ENCODE measurements around the gene EEF2K.
"Not testable (repeated sequence)": the region's sequence is repeated elsewhere in the genome, so short reads cannot be mapped to it uniquely, and the experiment has no call there.

Gene EEF2K

DNA sequence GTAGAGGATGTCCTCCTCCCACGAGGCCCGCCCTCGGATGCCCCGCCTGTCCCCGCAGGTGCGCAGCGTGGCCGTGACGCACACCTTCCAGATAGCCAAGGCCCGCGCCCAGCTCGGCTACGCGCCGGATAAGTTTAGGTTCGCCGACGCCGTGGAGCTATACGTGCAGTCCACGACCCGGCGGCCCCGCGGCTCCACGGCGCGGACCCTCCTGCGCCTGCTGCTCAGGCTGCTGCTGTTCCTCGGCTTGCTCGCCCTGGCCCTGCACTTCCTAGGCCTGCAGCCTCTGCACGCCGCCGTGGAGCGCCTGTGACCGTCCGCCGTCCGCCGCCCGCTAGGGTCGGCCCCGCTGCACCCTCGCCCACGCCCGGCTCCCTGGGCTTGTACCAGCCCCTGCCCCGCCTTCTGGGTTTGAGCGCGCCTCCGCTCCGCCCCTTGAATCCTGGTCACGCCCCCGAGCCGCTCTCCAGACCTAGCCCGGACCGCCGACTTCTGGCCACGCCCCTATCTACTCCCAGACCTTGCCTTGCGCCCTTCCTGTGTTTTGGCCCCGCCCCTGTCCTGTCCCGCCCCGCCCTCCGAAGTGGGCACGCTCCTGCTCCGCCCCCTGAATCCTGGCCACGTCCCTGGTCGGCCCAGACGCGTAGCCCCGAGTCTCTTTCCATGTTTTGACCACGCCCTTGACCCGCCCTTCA lies 15.8 kb upstream of the EEF2K start:
- DNase-seq (ENCODE audit: low spot score) = no peak

GRCh38 chr16:22190776-22191531 lies 15.1 kb upstream of the EEF2K start:
- peak; percentile 100 for DNase-seq (ENCODE audit: low spot score)

DNA sequence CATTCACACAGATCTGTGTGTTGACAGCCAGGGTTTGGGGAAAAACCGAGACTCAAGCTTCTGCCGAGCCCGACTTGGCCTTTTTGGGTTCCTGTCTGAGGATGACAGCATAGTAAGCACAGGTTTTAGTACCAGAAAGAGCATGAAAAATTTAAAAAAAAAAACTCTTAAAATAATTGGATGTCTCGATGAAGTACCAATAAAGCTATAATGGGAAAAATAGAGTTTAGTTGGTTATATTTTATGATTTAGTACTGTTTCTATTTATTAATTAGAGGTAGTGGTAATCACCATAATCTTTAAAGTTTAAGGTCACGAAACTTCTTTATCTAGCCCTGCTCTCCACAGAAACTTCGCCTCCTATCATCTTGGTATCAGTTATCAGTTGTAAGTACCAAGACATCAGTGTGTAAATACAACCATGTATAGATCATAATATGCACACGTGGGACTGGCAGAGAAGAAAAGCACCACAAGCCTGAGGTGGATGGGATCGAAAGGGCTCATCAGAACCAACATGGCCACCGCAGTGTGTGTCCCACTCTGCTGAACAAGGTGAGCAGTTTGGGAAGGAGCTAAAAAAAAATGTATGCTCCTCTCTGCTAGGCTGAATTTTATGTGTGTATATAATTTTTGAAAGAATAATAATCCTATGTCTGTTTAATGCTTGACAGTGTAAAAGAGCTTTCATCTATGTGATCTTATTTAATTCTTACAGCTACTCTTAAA lies 14.4 kb upstream of the EEF2K start:
- no peak for DNase-seq (ENCODE audit: low spot score)

DNA sequence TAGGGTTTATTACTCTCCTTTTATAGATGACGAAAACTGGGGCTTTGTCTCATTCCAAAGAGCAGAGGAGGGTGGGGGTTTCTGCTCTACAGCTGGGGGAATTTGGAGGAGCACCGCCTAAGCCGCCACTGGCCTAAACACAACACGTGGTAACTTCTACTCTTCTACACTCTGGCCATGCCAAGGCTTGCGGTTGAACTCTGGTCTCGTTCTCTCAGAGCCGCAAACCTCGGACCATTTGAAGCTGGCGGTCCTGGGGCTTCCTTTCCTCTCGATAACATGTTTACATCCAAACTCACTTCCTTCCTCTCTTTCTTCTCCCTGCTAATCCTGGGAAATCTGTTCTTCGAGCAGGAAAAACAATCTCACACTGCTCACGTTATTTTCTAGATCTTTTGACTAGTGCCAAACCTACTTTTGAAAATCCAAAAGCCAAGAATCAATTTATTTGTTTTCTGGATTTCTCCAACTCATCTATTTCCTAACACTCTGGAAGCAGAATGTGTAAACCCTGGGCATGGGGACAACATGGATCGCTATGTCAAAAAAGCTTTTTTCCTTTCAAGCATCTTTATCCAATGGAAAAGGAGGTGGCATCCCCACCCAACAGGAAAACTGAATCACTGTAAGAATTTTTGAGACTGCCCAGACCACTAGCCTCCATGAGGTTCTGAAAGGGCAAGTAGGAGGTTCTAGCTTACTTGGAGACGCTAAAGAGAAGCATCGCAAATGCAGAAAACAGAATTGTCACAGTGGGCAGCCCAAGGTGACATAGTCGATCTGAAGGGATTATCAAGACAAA lies 13.6 kb upstream of the EEF2K start:
- peak; percentile 84 for DNase-seq (ENCODE audit: low spot score)

- DNase-seq (ENCODE audit: low spot score) = no peak
These were observed 13.0 kb upstream of the EEF2K start for GRCh38 chr16:22193063-22193411.

DNA sequence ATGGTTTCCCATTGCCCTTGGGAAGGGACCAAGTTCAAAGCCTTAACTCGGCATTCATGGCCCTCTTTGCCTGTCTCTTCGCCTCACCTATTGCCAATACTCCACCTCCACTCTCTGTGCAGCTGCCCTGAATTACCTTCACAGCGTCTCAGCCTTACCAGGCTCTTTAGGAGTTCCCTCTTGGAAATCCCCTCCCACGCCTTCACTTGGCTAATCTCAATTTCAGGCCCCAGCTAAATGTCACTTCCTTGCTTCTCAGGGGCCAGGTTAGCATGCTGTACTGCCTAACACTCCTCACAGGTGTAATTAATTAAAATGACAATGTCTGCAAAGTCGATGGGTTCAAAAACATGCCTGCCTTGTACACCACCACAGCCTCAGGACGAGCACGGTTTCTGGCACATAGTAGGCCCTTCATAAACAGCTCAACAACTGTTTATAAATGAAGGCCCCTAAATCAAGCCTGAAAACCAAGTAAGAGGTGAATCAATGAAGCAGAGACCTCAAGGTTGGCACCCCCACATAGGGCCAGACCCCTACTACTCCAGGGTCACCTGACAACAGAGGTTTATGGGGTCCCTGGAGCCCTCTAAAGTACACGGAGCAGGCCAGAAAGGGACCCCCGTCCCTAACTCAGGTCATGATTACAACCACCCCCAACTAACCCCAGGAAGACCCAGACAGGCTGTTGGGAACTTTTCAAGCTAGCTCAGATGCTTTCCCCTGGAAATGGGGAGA lies 11.2 kb upstream of the EEF2K start:
- no peak for DNase-seq (ENCODE audit: low spot score)

- DNase-seq (ENCODE audit: low spot score) = no peak
These were observed 10.7 kb upstream of the EEF2K start for GRCh38 chr16:22195445-22195694.

DNA sequence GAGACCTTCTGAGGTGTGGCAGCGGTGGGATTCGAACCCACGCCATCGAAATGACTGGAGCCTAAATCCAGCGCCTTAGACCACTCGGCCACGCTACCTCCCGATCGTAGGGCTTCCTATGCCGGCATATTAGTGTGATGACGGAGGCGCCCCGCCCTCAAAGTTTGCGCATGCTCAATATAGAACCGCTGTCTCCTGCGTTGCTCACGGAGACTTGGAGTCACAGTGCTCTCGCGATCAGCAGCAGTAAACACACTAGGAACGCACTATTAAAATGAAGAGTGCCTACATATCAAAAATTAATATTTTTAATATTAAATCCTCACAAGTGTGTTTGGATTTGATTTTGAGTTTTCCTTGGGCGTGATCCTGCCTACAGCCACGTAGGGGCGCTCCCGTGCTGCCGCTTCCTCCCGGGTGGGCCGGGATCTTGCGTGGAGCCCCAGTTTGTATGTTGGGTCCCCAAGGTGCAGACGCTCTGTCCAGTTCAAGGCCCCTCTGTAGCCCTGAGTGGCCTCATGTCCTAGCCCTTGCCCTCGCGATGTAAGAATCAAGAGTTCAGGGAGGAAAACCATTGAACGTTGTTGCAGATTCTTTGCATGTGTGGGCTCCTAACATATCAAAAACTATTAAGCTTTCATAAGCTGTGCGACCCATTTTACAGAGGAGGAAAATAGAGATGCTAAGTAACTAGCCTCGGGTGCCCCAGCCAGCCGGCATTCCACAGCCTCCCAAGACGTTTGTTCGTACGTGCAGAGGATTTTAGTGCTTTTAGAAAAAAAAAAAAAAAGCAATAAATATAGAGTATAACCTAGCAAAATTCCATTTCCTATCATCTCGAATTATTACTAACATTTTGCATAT lies 10.2 kb upstream of the EEF2K start:
- DNase-seq (ENCODE audit: low spot score) = peak; percentile 97

DNA sequence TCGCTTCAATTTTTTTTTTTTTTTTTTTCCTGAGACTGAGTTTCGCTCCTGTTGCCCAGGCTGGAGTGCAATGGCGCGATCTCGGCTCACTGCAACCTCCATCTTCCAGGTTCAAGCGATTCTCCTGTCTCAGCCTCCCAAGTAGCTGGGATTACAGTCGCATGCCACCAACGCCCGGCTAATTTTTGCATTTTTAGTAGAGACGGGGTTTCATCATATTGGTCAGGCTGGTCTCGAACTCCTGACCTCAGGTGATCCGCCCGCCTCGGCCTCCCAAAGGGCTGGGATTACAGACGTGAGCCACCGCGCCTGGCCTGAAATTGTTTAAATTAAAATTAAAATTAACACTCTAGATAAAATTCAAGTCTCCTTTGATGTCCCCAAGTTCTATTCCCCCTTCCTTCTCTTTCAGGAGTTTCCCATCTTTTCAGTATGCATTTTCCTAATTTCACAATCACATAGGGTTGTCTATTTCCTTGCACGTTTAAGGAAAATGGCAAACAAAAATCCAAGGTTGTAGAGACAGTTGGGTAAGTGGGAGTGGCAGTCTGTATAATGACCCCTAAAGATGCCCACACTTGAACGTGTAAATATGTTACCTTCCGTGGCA lies 9.4 kb upstream of the EEF2K start:
- not testable (repeated sequence) for DNase-seq (ENCODE audit: low spot score)

DNA sequence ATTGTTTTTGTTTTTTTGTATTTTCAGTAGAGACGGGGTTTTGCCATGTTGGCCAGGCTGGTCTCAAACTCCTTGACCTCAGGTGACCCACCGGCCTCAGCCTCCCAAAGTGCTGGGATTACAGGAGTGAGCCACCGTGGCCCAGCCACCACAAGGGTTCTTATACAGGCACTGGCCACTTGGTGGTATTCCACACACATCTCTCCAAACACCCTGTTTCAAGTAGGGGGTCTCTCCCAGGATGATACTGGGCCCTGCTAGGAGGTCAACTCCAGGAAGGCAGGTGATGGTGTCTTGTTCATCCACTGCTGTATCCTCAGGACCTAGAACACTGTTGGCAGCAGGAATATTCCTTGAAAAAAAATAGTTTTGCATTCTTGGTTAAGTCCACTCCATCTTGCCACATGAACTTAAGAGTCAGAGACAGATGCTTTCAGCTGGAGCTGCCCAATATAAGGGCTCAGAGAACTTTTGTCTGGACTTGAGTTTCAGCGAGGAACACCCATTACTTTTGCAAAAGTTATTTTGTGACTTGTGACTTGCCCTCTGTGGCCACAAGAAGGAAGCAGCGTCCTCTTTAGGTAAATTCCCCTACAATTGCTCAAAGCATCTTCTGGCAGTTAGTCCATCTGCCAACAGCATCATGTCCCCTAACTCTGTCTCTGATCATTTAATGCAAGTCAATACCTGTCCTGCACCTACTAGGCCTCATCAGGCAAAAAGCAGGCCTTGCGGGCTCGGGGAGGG lies 7.4 kb upstream of the EEF2K start:
- no peak for DNase-seq (ENCODE audit: low spot score)

DNA sequence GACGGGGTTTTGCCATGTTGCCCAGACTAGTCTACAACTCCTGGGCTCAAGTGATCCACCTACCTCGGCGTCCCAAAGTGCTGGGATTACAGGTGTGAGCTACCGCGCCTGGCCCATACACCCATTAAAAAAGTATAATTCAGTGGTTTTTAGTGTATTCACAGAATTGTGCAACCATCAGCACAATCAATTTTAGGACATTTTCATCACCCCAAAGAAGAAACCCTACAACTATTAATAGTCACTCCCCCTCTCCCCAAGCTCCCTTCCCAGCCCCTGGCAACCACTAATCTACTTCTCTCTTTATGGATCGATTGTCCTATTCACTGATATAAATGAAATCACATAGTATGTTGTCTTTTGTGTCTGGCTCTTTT lies 3.8 kb upstream of the EEF2K start:
- no peak for DNase-seq (ENCODE audit: low spot score)

DNA sequence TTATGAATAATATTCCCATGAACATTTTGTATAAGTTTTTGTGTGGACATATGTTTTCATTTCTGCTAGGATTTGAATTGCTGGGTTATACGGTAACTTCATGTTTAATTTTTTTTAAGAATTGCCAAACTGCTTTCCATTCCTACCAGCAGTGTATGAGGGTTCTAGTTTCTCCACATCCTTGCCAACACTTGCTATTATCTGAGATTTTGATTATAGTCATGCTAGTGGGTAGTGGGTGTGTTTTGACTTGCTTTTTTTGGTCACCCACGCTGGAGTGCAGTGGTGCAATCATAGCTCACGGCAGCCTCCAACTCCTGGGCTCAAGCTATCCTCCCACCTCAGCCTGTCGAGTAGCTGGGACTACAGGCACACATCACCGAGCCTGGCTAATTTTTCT lies 3.0 kb upstream of the EEF2K start:
- no peak for DNase-seq (ENCODE audit: low spot score)

DNA sequence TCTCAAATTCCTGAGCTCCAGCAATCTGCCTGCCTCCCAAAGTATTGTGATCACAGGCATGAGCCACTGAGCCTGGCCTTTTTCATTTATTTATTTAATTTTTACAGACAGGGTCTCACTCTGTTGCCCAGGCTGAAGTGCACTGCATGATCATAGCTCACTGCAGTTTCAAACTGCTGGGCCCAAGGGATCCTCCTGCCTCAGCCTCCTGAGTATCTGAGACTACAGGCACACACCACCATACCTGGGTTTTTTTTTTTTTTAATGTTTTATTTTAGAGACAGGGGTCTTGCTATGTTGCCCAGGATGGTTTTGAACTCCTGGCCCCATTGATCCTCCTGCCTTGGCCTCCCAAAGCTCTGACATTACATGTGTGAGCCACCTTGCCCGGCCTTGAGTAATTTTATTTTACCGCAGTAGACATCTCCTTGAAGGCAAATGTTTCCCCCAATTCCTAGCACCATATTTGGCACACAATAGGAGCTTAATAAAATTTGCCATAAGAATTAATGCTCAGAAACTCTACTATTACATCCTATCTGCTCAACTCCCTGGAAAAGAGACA lies 1.9 kb upstream of the EEF2K start:
- no peak for DNase-seq (ENCODE audit: low spot score)

DNA sequence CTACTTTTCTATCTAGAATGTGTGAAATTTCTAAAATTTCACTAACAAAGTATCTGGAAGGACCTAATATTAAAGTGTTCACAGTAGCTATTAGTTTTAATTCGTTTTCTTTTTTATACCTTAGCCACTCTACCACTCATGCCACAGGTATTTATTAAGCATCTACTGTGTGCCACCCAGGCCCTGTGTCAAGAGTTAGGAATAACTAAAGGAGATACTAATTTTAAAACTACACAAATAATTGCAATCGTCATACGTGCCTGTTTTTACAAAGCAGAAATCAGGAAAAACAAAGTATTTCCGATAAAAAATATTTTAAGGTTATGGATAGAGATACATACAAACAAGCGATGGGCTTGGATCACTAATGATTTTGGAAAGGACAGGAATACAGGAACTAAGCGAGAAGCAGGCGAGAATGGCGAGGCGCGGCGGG lies 483 bp upstream of the EEF2K start:
- no peak for DNase-seq (ENCODE audit: low spot score)

DNA sequence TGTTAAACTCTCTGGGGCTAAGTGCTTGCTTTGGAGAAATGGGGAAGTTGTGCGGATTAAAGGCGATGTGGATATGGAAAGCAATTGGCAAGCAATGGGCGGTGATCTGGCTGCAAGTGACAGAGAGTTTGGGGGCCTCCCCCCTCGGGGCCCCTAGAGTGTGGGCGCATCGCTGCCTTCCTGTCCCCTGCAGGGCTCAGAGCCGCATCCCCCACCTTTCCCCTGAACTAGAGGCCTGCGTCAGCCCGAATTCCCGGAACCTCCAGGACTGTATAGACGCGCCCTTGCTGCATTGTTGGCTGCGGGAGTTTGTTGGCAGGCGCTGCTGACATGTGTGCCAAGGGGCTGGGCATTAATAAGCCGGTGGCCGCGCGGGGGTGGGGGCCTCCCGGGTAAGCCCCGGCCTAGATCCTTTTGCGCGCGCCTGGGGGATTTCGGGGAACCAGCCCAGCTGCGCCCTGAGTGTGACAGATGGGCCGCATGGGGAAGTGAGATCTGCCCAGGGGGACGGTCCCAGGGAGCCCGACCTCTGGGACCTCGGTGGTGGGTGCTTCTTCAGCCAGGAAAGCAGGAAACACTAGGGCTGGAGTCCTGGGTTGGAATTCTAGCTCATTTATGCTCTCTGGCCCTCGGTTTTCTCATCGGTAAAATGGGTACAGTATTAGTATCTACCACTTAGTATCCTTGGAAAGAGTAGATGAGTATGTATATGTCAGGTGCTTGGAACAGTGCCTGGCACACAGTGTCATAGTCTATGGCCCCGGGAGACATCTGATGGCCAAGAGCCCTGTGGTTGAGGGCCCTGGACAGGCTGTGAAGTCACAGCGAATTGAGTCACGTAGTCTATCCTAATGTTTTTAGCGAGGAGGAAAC lies 1.0 kb downstream of the EEF2K start:
- DNase-seq (ENCODE audit: low spot score) = peak; percentile 89

- DNase-seq (ENCODE audit: low spot score) = no peak
These were observed 1.8 kb downstream of the EEF2K start for GRCh38 chr16:22207715-22208360.

- DNase-seq (ENCODE audit: low spot score) = no peak
These were observed 4.2 kb downstream of the EEF2K start for GRCh38 chr16:22210285-22210684.

DNA sequence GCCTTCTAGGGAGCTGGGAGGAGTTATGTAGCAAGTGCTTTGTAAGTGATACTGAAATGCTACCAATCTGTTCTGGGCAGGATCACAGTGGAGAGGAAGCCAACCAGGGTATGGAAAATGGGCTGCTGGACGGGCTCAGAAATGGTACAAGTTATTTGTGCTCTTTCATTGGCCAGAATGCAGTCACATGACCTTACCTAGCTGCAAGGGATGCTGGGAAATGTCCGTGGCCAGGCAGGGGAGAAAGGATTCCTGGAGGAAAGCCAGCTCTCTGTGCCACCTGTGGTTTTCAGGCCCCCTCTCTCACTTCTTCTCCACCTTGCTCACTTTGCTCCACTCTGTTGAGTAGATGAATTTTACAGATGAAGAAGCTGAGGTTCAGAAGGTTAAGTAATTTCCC lies 4.8 kb downstream of the EEF2K start:
- no peak for DNase-seq (ENCODE audit: low spot score)
